GM12864 (cell line): ENCODE data around the gene CDKAL1.

Experiments
- DNase-seq: peaks from one replicate; pipeline ENCODE4 v3.0.0-alpha.2; 2011; ENCODE audit warnings: low read depth
- H3K4me3 ChIP-seq: 2 replicates; pipeline ENCODE4 v1.5.1; 2011; ENCODE audit warnings: mild to moderate bottlenecking, low read depth, low read length, control low read depth
- CTCF ChIP-seq: IDR thresholded peaks from 2 replicates; pipeline ENCODE4 v1.5.1; 2011; ENCODE audit warnings: low read depth, mild to moderate bottlenecking, moderate library complexity, low read length, control low read depth, inconsistent platforms; ENCODE audit errors: missing control alignments

CDKAL1 gene

GRCh38 chr6:21102201-21102600 is 567.9 kb downstream of the CDKAL1 start:
- no peak overlapping the region for H3K4me3 ChIP-seq
- TF ChIP-seq CTCF, result no peak
- DNase-seq, result no peak

GRCh38 chr6:21102624-21103023 is 568.4 kb downstream of the CDKAL1 start:
- DNase-seq, result no peak
- TF ChIP-seq CTCF, result no peak
- no peak overlapping the region for H3K4me3 ChIP-seq

GRCh38 chr6:21103626-21104224 is 569.5 kb downstream of the CDKAL1 start:
- no peak for DNase-seq
- no peak for TF ChIP-seq CTCF
- no peak overlapping the region for H3K4me3 ChIP-seq

- H3K4me3 ChIP-seq, result no peak overlapping the region
- no peak for DNase-seq
- TF ChIP-seq CTCF, result no peak
Measured at GRCh38 chr6:21104288-21104687, 570.0 kb downstream of the CDKAL1 start.

- no peak overlapping the region for H3K4me3 ChIP-seq
- TF ChIP-seq CTCF, result no peak
- DNase-seq, result no peak
Measured at GRCh38 chr6:21107796-21108195, 573.5 kb downstream of the CDKAL1 start.

GRCh38 chr6:21109391-21110178 is 575.3 kb downstream of the CDKAL1 start:
- DNase-seq, result no peak
- TF ChIP-seq CTCF, result no peak
- no peak overlapping the region for H3K4me3 ChIP-seq

- TF ChIP-seq CTCF, result no peak
- no peak for DNase-seq
- no peak overlapping the region for H3K4me3 ChIP-seq
Measured at GRCh38 chr6:21110684-21111083, 576.4 kb downstream of the CDKAL1 start.
